ENCODE measurements around the gene HOMER2. TPM values are rescaled to one million over a fixed set of nuclear protein-coding genes. Genes with fewer than 3 reads are reported as not detected.
A peak's percentile ranks its signal among the peaks of the same experiment; 100 is the strongest.
"Not testable (repeated sequence)": the region's sequence is repeated elsewhere in the genome, so short reads cannot be mapped to it uniquely, and the experiment has no call there.

Gene HOMER2
- total RNA-seq, 2 experiments from 2014 or later, result 0.85 to 1.6 TPM

DNA sequence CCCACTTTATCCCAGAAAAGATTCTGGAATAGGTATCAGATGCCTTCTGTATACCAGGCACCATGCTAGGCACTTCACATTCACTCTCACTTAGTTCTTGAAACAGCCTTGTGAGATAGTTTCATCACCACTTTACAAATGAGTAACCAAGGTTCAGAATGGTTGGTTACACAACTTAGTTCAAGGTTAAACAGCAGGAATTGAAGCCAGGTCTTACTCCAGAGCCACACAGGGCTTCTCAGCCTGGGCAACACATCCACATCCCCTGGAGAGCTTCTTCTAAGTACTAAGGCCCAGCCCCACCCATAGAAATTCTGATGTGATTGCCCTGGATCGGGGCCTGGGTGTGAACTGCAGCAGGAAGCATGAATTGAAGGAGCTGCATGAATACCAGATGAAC, 124.4 kb downstream of the HOMER2 start:
- Mint-ChIP-seq H3K27ac (no peak overlapping the region), H3K27me3 (no peaks in the 10 kb centered on the region), H3K36me3 (ENCODE audit: low read depth) (peaks cover 98% of the 10 kb centered on the region), H3K4me1 (ENCODE audit: low read depth) (peaks cover 7% of the 10 kb centered on the region), H3K4me3 (no peak overlapping the region), H3K9me3 (no peaks in the 10 kb centered on the region)
- H3K27me3 ChIP-seq (ENCODE audit: control insufficient read depth in 1 of 2, insufficient read depth in 2 of 2, low read length in 2 of 2), result no peaks in the 10 kb centered on the region
- H3K27ac ChIP-seq (ENCODE audit: low read depth in 1 of 2, low read length in 2 of 2), result no peak overlapping the region
- POLR2A ChIA-PET, result no interaction called here
- CTCF ChIA-PET, result no interaction called here
- ATAC-seq (ENCODE audit: poor library complexity) (peak; percentile 13), DNase-seq (no peak)
- no peaks in the 10 kb centered on the region for H3K9me3 ChIP-seq (ENCODE audit: control insufficient read depth in 1 of 2, insufficient read depth in 1 of 2, low read length in 2 of 2)
- intact Hi-C loops (cut with DNase I, micrococcal nuclease), result no loop called here
- TF ChIP-seq, protein P1, sequence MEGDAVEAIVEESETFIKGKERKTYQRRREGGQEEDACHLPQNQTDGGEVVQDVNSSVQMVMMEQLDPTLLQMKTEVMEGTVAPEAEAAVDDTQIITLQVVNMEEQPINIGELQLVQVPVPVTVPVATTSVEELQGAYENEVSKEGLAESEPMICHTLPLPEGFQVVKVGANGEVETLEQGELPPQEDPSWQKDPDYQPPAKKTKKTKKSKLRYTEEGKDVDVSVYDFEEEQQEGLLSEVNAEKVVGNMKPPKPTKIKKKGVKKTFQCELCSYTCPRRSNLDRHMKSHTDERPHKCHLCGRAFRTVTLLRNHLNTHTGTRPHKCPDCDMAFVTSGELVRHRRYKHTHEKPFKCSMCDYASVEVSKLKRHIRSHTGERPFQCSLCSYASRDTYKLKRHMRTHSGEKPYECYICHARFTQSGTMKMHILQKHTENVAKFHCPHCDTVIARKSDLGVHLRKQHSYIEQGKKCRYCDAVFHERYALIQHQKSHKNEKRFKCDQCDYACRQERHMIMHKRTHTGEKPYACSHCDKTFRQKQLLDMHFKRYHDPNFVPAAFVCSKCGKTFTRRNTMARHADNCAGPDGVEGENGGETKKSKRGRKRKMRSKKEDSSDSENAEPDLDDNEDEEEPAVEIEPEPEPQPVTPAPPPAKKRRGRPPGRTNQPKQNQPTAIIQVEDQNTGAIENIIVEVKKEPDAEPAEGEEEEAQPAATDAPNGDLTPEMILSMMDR (IDR thresholded peaks at IDR 0.05), result no peak
- H3K4me3 ChIP-seq (ENCODE audit: low read length), result no peak overlapping the region
- peaks cover 95% of the 10 kb centered on the region for H3K36me3 ChIP-seq (ENCODE audit: insufficient read depth, low read length)
- H3K4me1 ChIP-seq (ENCODE audit: insufficient read depth, low read length), result no peaks in the 10 kb centered on the region

DNA sequence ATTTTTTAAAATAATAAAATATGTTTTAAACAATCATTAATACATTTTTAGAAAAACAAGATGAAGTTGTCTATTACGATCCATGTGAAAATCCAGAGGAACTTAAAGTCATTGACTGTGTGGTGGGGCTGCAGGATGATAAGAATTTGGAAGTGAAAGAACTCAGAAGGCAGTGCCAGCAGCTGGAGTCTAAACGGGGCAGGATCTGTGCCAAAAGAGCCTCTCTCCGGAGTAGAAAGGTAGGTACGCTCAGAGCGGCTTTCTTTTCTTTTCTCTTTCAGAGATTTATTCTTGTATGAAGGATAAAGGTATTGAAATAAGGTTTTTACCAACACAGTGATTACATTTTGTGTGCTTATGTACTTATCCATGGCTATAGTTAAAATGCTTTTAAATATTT, 129.5 kb downstream of the HOMER2 start:
- DNase-seq, result no peak
- peaks cover 0 to 3% of the 10 kb centered on the region in 2 experiments for H3K9me3 ChIP-seq (ENCODE audit: control insufficient read depth in 1 of 2, insufficient read depth in 1 of 2, low read length in 2 of 2)
- POLR2A ChIA-PET, result interaction anchor here (3.6 kb wide), 1 partner anchor 11 kb away, joined by 19 read pairs; no protein-coding TSS in a partner anchor
- TF ChIP-seq, protein P1 (IDR thresholded peaks at IDR 0.05), result no peak
- H3K4me3 ChIP-seq (ENCODE audit: low read length), result no peak overlapping the region
- H3K4me1 Mint-ChIP-seq (ENCODE audit: low read depth), result peaks cover 9% of the 10 kb centered on the region
- no peak for ATAC-seq (ENCODE audit: poor library complexity)
- no peaks in the 10 kb centered on the region for H3K27me3 Mint-ChIP-seq
- no peak overlapping the region for H3K27ac ChIP-seq (ENCODE audit: low read depth in 1 of 2, low read length in 2 of 2)
- no peaks in the 10 kb centered on the region for H3K4me1 ChIP-seq (ENCODE audit: insufficient read depth, low read length)
- no peaks in the 10 kb centered on the region for H3K27me3 ChIP-seq (ENCODE audit: control insufficient read depth in 1 of 2, insufficient read depth in 2 of 2, low read length in 2 of 2)
- H3K36me3 ChIP-seq (ENCODE audit: insufficient read depth, low read length), result peaks cover 81% of the 10 kb centered on the region
- H3K4me3 Mint-ChIP-seq, result no peak overlapping the region
- CTCF ChIA-PET, result no interaction called here
- H3K9me3 Mint-ChIP-seq, result no peaks in the 10 kb centered on the region
- intact Hi-C loops (cut with DNase I, micrococcal nuclease), result no loop called here
- peaks cover 95% of the 10 kb centered on the region for H3K36me3 Mint-ChIP-seq (ENCODE audit: low read depth)
- no peak overlapping the region for H3K27ac Mint-ChIP-seq

DNA sequence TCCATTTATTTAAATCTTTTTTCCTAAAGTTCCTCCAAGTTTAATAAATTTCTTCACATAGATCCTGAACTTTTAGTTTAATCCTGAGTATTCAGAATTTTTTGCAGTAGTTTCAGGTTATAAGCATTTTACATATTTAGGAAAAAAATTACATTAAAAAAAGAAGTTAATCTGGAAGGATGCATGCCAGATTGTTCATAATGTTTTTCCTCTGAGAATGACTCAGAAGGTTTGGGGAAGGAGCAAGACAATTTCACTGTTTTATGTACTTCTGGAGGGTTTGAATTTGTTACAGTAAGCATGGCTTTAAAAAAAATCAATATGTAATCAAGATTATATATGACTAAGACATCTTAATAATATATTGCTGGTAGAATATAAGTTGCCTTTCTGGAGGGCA, 130.7 kb downstream of the HOMER2 start:
- intact Hi-C loops (cut with DNase I, micrococcal nuclease); H3K4me3 ChIP-seq (ENCODE audit: low read length); CTCF ChIA-PET; H3K9me3 Mint-ChIP-seq; H3K27ac ChIP-seq (ENCODE audit: low read depth in 1 of 2, low read length in 2 of 2); H3K27me3 ChIP-seq (ENCODE audit: control insufficient read depth in 1 of 2, insufficient read depth in 2 of 2, low read length in 2 of 2); H3K27ac Mint-ChIP-seq; ATAC-seq (ENCODE audit: poor library complexity); H3K4me1 ChIP-seq (ENCODE audit: insufficient read depth, low read length); POLR2A ChIA-PET; H3K4me3 Mint-ChIP-seq; H3K9me3 ChIP-seq (ENCODE audit: control insufficient read depth in 1 of 2, insufficient read depth in 1 of 2, low read length in 2 of 2); H3K27me3 Mint-ChIP-seq; DNase-seq: not testable (repeated sequence)
- H3K36me3 ChIP-seq (ENCODE audit: insufficient read depth, low read length), result peaks cover 79% of the 10 kb centered on the region
- H3K36me3 Mint-ChIP-seq (ENCODE audit: low read depth), result peaks cover 94% of the 10 kb centered on the region
- peaks cover 13% of the 10 kb centered on the region for H3K4me1 Mint-ChIP-seq (ENCODE audit: low read depth)

DNA sequence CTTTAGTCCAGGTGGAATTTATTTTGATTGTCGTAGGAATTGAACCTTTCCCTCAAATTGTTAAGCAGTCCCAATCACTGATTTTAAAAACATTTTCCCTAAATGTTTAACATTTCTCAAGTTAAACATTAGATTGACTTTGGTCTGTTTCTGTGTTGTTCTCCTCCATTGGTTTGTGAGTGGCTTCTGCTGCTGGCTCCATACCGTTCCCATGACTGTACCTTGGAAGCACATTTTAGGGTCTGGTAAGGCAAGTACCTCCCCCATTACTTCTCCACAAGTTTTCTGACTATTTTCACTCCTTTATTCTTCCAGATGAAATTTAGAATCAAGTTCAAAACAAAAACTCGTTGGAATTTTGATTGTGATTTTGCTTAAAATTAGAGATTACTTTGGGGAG, 131.1 kb downstream of the HOMER2 start:
- POLR2A ChIA-PET; H3K27me3 ChIP-seq (ENCODE audit: control insufficient read depth in 1 of 2, insufficient read depth in 2 of 2, low read length in 2 of 2); H3K4me3 ChIP-seq (ENCODE audit: low read length); H3K9me3 Mint-ChIP-seq; H3K4me3 Mint-ChIP-seq; H3K4me1 ChIP-seq (ENCODE audit: insufficient read depth, low read length); ATAC-seq (ENCODE audit: poor library complexity); H3K27me3 Mint-ChIP-seq; H3K27ac Mint-ChIP-seq; CTCF ChIA-PET; H3K27ac ChIP-seq (ENCODE audit: low read depth in 1 of 2, low read length in 2 of 2); DNase-seq; H3K9me3 ChIP-seq (ENCODE audit: control insufficient read depth in 1 of 2, insufficient read depth in 1 of 2, low read length in 2 of 2); intact Hi-C loops (cut with DNase I, micrococcal nuclease): not testable (repeated sequence)
- H3K36me3 Mint-ChIP-seq (ENCODE audit: low read depth), result peaks cover 94% of the 10 kb centered on the region
- H3K36me3 ChIP-seq (ENCODE audit: insufficient read depth, low read length), result peaks cover 79% of the 10 kb centered on the region
- peaks cover 18% of the 10 kb centered on the region for H3K4me1 Mint-ChIP-seq (ENCODE audit: low read depth)
